ENCODE measurements around the gene FAM228B.

The FAM228B gene

DNA sequence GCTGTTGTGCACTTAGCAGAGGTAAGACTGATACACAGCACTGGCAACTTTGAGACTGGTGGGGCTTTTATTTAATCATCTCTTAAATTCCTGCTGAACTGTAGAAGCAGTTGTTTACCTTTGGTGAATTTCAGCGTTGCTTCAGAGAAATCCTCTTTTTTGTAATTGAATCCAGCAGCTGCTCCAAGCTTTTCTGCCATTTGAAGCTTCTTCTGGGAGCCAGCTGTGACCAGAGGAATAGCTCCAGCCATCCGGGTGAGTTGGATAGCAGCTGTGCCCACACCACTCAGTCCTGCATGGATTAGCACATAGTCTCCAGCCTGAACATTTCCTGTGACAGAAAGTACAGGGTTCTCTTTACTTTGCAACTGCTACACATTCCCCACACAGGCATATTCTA is 42.6 kb upstream of the FAM228B start:
- no peak for DNase-seq (ENCODE audit: low read depth in 1 of 2, low spot score in 1 of 2)
- no peak for TF ChIP-seq CTCF (IDR thresholded peaks at IDR 0.05; ENCODE audit: insufficient read depth, low read length)
- no peak for TF ChIP-seq POLR2AphosphoS5 (IDR thresholded peaks at IDR 0.05; ENCODE audit: low read depth)
- no peak for TF ChIP-seq SPI1 (IDR thresholded peaks at IDR 0.05; ENCODE audit: borderline replicate concordance, low read depth)
- TF ChIP-seq REST (IDR thresholded peaks at IDR 0.05; ENCODE audit: insufficient replicate concordance, low read depth) = no peak
- no peak for TF ChIP-seq GABPA (IDR thresholded peaks at IDR 0.05; ENCODE audit: low read depth)
- Histone ChIP-seq H3K4me3 (replicated peaks; ENCODE audit: insufficient read depth, low read length) (no peak overlapping the region), H3K27me3 (ENCODE audit: insufficient read depth, poor library complexity, severe bottlenecking) (no peaks in the 10 kb centered on the region), H3K27ac (replicated peaks) (peak overlapping the region; percentile 19; the same call in 1 of the 2 replicates)

DNA sequence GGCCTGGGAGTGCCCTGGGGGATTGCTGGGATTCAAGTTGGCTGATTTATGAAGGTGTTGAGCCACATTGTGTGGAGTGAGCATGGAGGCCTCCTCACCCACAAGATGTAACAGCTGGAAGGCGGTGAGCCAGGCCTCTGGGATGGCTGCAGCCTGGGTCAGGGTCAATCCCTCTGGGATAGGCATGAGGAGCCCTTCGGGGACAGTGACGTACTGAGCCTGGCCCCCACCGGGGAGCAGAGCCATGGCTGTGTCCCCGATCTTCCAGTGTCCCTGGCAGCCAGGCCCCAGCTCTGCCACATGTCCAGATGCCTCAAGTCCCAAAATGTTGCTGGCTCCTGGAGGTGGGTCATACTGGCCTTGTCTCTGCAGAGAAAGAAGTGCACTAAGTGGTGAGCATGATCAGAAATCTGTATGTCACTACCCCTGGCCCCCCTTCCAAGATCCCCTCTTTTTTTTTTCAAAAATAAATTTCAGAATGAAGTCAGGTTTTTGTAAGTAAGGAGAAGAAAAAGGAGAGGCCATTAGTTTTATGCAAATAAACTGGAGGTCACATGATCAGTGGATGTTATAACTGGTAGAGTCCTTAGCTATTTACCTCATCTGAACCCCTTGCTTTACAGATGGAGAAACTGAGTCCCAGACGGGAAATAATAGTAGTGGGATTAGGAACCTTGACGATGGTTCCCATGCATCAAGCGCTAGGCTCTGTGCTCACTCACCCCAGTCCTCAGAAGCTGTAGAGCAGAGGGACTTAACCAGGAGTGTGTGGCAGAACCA is 40.3 kb upstream of the FAM228B start:
- TF ChIP-seq CTCF (IDR thresholded peaks at IDR 0.05; ENCODE audit: insufficient read depth, low read length) (no peak), POLR2AphosphoS5 (IDR thresholded peaks at IDR 0.05; ENCODE audit: low read depth) (no peak), GABPA (IDR thresholded peaks at IDR 0.05; ENCODE audit: low read depth) (no peak)
- Histone ChIP-seq H3K4me3 (replicated peaks; ENCODE audit: insufficient read depth, low read length) (no peak overlapping the region), H3K27ac (replicated peaks) (peak overlapping the region; percentile 64), H3K27me3 (ENCODE audit: insufficient read depth, poor library complexity, severe bottlenecking) (no peaks in the 10 kb centered on the region)
- DNase-seq (ENCODE audit: low read depth in 1 of 2, low spot score in 1 of 2) = no peak

DNA sequence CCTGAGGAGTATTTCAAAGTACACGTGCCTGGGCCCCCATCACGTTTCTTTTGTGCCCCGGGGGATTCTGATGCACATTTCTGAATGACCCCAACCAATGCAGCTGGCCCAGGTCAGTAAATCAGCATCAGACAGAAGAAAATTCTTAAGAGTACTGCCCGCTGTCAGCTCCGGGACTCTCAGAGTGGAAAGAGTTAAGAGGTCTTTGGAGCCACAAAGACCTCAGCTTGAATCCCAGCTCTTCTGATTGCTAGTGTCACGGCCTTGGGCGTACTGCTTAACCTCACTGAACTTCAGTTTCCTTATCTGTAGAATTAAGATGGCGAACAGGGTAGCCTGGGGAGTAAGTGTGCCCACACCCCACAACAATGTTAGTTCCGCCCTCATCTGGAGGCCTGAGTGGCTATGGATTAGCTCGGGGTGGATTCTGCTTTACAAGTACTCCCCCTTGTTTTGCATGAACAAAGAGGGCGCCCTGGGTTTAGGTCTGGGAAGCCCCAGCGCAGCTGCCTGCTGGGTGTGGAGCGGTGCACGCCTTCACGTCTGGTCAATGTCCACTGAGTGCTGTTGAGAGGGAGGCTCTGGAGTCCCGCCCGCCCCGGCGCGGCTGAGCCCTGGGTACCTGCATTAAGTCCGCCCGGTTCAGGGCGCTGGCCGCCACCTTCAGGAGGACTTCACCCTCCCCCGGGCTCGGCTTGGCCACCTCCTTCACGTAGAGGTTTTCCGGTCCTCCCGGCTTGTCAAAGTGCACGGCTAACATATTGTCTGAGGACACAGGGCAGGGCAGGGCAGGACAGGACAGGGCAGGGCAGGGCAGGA is 39.5 kb upstream of the FAM228B start:
- peak overlapping the region; percentile 55 for H3K4me3 ChIP-seq (replicated peaks; ENCODE audit: insufficient read depth, low read length)
- TF ChIP-seq SPI1 (IDR thresholded peaks at IDR 0.05; ENCODE audit: borderline replicate concordance, low read depth) (no peak), CTCF (IDR thresholded peaks at IDR 0.05; ENCODE audit: insufficient read depth, low read length) (no peak)
- H3K27ac ChIP-seq (replicated peaks) = peak overlapping the region; percentile 64
- H3K27me3 ChIP-seq (ENCODE audit: insufficient read depth, poor library complexity, severe bottlenecking) = no peaks in the 10 kb centered on the region
- peak; percentile 52 to 88 for DNase-seq (ENCODE audit: low read depth in 1 of 2, low spot score in 1 of 2)

GRCh38 chr2:24084386-24085199 is 38.7 kb upstream of the FAM228B start, which contains the start of gene TP53I3:
TP53I3 (minus strand) TSS chr2:24084834; CDS start chr2:24084326, 508 bp downstream.
- Histone ChIP-seq H3K27ac (replicated peaks) (peak within 1 kb of the TSS; percentile 64), H3K4me3 (replicated peaks; ENCODE audit: insufficient read depth, low read length) (peak within 1 kb of the TSS; percentile 55), H3K27me3 (ENCODE audit: insufficient read depth, poor library complexity, severe bottlenecking) (no peaks in the 10 kb centered on the region)
- DNase-seq (ENCODE audit: low read depth in 1 of 2, low spot score in 1 of 2) = peak; percentile 71 to 72
- TF ChIP-seq SPI1 (IDR thresholded peaks at IDR 0.05; ENCODE audit: borderline replicate concordance, low read depth) (no peak), GABPA (IDR thresholded peaks at IDR 0.05; ENCODE audit: low read depth) (no peak), CTCF (IDR thresholded peaks at IDR 0.05; ENCODE audit: insufficient read depth, low read length) (peak; percentile 54), REST (IDR thresholded peaks at IDR 0.05; ENCODE audit: insufficient replicate concordance, low read depth) (no peak), POLR2AphosphoS5 (IDR thresholded peaks at IDR 0.05; ENCODE audit: low read depth) (peak; percentile 43; the same call in 1 of the 2 replicates)

Measured in HL-60 (cell line).